ENCODE data around the gene ZNHIT3.

DNA sequence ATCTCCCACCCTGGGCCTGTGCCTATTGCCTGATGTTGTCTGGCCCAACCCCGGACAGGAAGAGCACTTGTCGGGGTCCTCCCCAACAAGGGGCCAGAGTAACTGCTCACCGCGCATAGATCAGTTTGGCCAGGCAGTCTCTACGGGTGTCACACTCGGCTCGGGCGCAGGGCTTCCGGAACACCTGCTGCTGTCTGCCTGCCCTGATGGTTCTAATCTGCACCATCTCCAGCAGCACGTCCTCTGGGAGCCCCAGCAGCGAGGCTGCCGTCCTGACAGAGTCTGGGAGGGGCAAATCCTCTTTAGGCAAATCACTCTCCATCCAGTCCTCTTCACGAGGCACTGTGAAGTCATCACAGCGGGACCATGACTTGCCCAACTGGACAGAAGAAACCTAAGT is 24.2 kb downstream of the ZNHIT3 start:
- TF ChIP-seq, protein P1, sequence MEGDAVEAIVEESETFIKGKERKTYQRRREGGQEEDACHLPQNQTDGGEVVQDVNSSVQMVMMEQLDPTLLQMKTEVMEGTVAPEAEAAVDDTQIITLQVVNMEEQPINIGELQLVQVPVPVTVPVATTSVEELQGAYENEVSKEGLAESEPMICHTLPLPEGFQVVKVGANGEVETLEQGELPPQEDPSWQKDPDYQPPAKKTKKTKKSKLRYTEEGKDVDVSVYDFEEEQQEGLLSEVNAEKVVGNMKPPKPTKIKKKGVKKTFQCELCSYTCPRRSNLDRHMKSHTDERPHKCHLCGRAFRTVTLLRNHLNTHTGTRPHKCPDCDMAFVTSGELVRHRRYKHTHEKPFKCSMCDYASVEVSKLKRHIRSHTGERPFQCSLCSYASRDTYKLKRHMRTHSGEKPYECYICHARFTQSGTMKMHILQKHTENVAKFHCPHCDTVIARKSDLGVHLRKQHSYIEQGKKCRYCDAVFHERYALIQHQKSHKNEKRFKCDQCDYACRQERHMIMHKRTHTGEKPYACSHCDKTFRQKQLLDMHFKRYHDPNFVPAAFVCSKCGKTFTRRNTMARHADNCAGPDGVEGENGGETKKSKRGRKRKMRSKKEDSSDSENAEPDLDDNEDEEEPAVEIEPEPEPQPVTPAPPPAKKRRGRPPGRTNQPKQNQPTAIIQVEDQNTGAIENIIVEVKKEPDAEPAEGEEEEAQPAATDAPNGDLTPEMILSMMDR (conservative IDR thresholded peaks at IDR 0.05; ENCODE audit: low read depth, low read length): no peak
- TF ChIP-seq EZH2phosphoT487 (IDR thresholded peaks at IDR 0.05; ENCODE audit: borderline replicate concordance, low read length) (no peak), EZH2 (IDR thresholded peaks at IDR 0.05; ENCODE audit: low read length, unreplicated experiment) (no peak)
